Measurements from ENCODE around the gene GPR101. TPM values are rescaled to one million over a fixed set of nuclear protein-coding genes. Genes with fewer than 3 reads are reported as not detected.

GPR101 gene, protein sequence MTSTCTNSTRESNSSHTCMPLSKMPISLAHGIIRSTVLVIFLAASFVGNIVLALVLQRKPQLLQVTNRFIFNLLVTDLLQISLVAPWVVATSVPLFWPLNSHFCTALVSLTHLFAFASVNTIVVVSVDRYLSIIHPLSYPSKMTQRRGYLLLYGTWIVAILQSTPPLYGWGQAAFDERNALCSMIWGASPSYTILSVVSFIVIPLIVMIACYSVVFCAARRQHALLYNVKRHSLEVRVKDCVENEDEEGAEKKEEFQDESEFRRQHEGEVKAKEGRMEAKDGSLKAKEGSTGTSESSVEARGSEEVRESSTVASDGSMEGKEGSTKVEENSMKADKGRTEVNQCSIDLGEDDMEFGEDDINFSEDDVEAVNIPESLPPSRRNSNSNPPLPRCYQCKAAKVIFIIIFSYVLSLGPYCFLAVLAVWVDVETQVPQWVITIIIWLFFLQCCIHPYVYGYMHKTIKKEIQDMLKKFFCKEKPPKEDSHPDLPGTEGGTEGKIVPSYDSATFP
- total RNA-seq, result not detected in 2 replicates

DNA sequence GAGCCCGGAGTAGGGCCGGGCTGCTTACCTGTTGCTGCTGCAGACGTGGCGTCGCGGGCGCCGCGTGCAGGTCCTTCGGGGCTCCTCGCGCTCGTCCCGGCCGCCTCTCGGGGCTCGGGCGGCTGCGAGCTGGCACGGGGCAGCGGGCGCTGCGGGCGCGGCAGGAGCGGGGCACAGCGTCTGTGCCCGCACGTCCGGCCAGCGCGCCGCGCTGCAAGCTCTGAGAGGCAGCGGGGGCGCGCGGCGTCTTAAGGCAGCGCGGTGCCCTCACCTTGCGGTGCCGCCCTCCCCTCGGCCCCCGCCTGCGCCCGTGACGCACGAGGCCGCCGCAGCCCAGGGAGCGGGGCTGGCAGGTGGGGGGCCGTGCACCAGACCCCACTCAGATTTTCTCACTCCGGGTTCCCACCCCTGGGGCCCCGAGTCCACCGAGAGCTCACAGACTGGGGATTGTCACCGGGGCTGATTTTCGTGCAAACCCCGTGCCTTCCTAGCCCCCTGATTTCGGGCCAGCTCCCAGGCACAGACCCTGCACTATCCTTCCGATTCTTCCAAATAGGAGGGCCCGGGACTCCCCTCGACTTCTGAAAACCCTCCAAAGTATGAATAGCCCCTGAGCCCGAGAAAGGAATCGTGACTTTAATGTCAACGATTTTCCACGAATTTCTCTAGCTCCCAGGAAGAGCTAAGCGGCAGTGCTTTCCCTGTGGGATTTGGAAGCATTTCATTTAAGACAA is at the start of gene GPR101:
GPR101 (minus strand) TSS at position 222 of the 734 bp plus-strand sequence. CDS start 2,321 bp downstream, outside the sequence.

Other genes starting within 250 kb of the GPR101 start
- gene RBMX, start 153.3 kb downstream of the GPR101 start, total RNA-seq, result 213 and 356 TPM in 2 replicates

Data from epithelial cell of alveolus of lung (primary cell).